Fibroblast of lung (primary cell): ENCODE measurements around the gene CD151. TPM values are rescaled to one million over a fixed set of nuclear protein-coding genes. Genes with fewer than 3 reads are reported as not detected.

Experiments used
- DNase-seq, 2 donors: peaks; one replicate each; pipeline versions ENCODE4 v3.0.0 to v3.0.0-alpha.2; 2010; ENCODE audit warnings: low read depth in 2 of 2
- H2AFZ ChIP-seq: 2 replicates; pipeline ENCODE4 v1.5.1; 2012; ENCODE audit warnings: low read length, control low read depth, inconsistent platforms
- H3K27ac ChIP-seq: 2 replicates; pipeline ENCODE4 v1.5.1; 2011; ENCODE audit warnings: low read length, control low read depth; ENCODE audit not compliant: insufficient read depth
- H3K27me3 ChIP-seq: 2 replicates; pipeline ENCODE4 v1.5.1; 2011; ENCODE audit warnings: mild to moderate bottlenecking, low read length; ENCODE audit not compliant: control insufficient read depth, insufficient read depth
- H3K36me3 ChIP-seq: 2 replicates; pipeline ENCODE4 v1.5.1; 2011; ENCODE audit warnings: low read length; ENCODE audit not compliant: control insufficient read depth, insufficient read depth
- H3K4me1 ChIP-seq: 2 replicates; pipeline ENCODE4 v1.5.1; 2011; ENCODE audit warnings: low read length; ENCODE audit not compliant: control insufficient read depth, insufficient read depth; ENCODE audit errors: extremely low read depth
- H3K4me2 ChIP-seq: 2 replicates; pipeline ENCODE4 v1.5.1; 2011; ENCODE audit warnings: low read length, control low read depth; ENCODE audit not compliant: insufficient read depth; ENCODE audit errors: extremely low read depth
- H3K4me3 ChIP-seq, 4 experiments: fragments of 200-600 bp in 1 of 4; sonication (generic) in 1 of 4; replicated peaks in 1 of 4; 2 replicates each; pipeline ENCODE4 v1.5.1; 2011 to 2016; ENCODE audit warnings: low read length in 4 of 4, low read depth in 3 of 4, mild to moderate bottlenecking in 3 of 4, control low read depth in 2 of 4, inconsistent platforms in 1 of 4, mixed read lengths in 1 of 4; ENCODE audit not compliant: insufficient read depth in 1 of 4; ENCODE audit errors: control extremely low read depth in 1 of 4
- H3K79me2 ChIP-seq: 2 replicates; pipeline ENCODE4 v1.5.1; 2012; ENCODE audit warnings: mild to moderate bottlenecking, low read length, inconsistent platforms; ENCODE audit not compliant: control insufficient read depth, insufficient read depth
- H3K9ac ChIP-seq: 2 replicates; pipeline ENCODE4 v1.5.1; 2011; ENCODE audit warnings: mild to moderate bottlenecking, low read length, control low read depth; ENCODE audit not compliant: insufficient read depth
- H3K9me3 ChIP-seq: 2 replicates; pipeline ENCODE4 v1.5.1; 2012; ENCODE audit warnings: low read depth, low read length; ENCODE audit not compliant: control insufficient read depth, insufficient read depth
- H4K20me1 ChIP-seq: 2 replicates; pipeline ENCODE4 v1.5.1; 2011; ENCODE audit warnings: low read length; ENCODE audit not compliant: control insufficient read depth, insufficient read depth; ENCODE audit errors: extremely low read depth
- EZH2 ChIP-seq: IDR thresholded peaks from 2 replicates; pipeline ENCODE4 v1.5.1; 2012; ENCODE audit warnings: low read length, control low read depth, mild to moderate bottlenecking; ENCODE audit errors: missing control alignments
- polyA plus RNA-seq, 2 donors: library from polyadenylated mRNA; depleted of rRNA in 1 of 2; stranded (reverse) in 1 of 2; unstranded in 1 of 2; fragments of >200 nt; gene quantifications; 2 replicates each; pipeline ENCODE4 v1.2.1, GENCODE V29; 2011 to 2012; ENCODE audit warnings: missing spikeins in 1 of 2
- total RNA-seq: library from RNA; depleted of rRNA; stranded (reverse); fragments of >200 nt; gene quantifications from 2 replicates; pipeline ENCODE4 v1.2.1, GENCODE V29; 2014
- TF ChIP-seq, protein P1 (sequence below), 2 donors: IDR thresholded peaks in 1 of 2; conservative IDR thresholded peaks in 1 of 2; 1 replicate in 1 of 2; 2 replicates in 1 of 2; pipeline ENCODE4 v1.5.1; 2011 to 2012; ENCODE audit warnings: low read length in 2 of 2, control low read depth in 1 of 2, inconsistent platforms in 1 of 2, low read depth in 1 of 2, mild to moderate bottlenecking in 1 of 2

The CD151 gene
- total and polyA plus RNA-seq, 2 donors (not counting 1 experiment from before 2014, with no cell fraction given) = 547 to 711 TPM

DNA sequence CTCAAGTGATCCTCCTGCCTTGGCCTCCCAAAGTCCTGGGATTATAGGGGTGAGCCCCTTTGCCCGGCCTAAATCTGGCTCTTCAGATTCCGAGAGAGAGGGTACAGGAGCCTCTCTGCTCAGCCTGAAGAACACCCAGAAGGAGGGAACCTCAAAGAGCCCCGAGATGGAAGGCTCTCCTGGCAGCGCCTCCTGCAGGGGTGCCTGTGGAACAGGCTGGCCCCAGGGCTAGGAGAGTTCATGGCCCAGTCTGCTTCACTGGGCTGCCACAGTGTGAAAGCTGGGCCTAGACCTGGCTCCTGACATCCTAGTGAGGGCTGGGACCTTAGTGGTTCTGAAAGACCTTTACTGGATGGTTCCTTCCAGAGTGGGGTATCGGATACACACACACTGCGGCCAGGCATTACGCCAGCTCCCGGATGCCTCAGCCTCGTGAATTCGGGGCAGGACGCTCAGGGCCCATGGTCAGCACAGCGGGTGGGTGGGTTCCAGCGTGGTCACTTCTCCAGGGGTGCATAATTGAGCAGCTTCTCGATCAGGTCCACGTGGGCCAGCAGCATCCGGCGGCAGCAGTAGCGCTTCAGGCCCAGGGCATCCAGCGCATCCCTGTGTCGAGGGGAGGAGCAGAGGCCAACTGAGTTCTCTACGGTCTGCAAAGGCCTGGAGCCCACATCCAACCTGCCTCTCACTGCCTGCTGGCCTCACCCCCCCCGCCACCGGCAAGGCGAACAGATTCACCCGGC is 7.3 kb downstream of the CD151 start:
- Histone ChIP-seq H3K4me1 (peaks cover 21% of the 10 kb centered on the region), H3K27ac (no peak overlapping the region), H3K36me3 (peaks cover 43% of the 10 kb centered on the region), H3K9ac (no peak overlapping the region), H3K4me2 (peak overlapping the region; percentile 99), H3K4me3 (peak overlapping the region; percentile 85 to 96 (median 91)), H3K79me2 (peaks cover 71% of the 10 kb centered on the region), H4K20me1 (peaks cover 5% of the 10 kb centered on the region), H3K27me3 (no peaks in the 10 kb centered on the region), H3K9me3 (no peaks in the 10 kb centered on the region), H2AFZ (no peak overlapping the region)
- DNase-seq = no peak
- no peak for TF ChIP-seq EZH2
- TF ChIP-seq, protein P1, sequence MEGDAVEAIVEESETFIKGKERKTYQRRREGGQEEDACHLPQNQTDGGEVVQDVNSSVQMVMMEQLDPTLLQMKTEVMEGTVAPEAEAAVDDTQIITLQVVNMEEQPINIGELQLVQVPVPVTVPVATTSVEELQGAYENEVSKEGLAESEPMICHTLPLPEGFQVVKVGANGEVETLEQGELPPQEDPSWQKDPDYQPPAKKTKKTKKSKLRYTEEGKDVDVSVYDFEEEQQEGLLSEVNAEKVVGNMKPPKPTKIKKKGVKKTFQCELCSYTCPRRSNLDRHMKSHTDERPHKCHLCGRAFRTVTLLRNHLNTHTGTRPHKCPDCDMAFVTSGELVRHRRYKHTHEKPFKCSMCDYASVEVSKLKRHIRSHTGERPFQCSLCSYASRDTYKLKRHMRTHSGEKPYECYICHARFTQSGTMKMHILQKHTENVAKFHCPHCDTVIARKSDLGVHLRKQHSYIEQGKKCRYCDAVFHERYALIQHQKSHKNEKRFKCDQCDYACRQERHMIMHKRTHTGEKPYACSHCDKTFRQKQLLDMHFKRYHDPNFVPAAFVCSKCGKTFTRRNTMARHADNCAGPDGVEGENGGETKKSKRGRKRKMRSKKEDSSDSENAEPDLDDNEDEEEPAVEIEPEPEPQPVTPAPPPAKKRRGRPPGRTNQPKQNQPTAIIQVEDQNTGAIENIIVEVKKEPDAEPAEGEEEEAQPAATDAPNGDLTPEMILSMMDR (conservative IDR thresholded peaks at IDR 0.05 in 1 of 2, IDR thresholded peaks at IDR 0.05 in 1 of 2; ENCODE audit: low read depth in 1 of 2, low read length in 2 of 2) = peak; percentile 20 to 37

GRCh38 chr11:841981-842369 is 9.2 kb downstream of the CD151 start:
- Histone ChIP-seq H2AFZ (no peak overlapping the region), H3K79me2 (peaks cover 77% of the 10 kb centered on the region), H3K9ac (peak overlapping the region; percentile 95), H3K27me3 (no peaks in the 10 kb centered on the region), H3K4me3 (peak overlapping the region; percentile 85 to 96 (median 91)), H3K4me1 (peaks cover 38% of the 10 kb centered on the region), H3K9me3 (no peaks in the 10 kb centered on the region), H3K4me2 (peak overlapping the region; percentile 25), H4K20me1 (peaks cover 5% of the 10 kb centered on the region), H3K27ac (peak overlapping the region; percentile 87), H3K36me3 (peaks cover 35% of the 10 kb centered on the region)
- DNase-seq = no peak
- TF ChIP-seq EZH2 = no peak
- TF ChIP-seq, protein P1 (conservative IDR thresholded peaks at IDR 0.05 in 1 of 2, IDR thresholded peaks at IDR 0.05 in 1 of 2; ENCODE audit: low read depth in 1 of 2, low read length in 2 of 2) = no peak

DNA sequence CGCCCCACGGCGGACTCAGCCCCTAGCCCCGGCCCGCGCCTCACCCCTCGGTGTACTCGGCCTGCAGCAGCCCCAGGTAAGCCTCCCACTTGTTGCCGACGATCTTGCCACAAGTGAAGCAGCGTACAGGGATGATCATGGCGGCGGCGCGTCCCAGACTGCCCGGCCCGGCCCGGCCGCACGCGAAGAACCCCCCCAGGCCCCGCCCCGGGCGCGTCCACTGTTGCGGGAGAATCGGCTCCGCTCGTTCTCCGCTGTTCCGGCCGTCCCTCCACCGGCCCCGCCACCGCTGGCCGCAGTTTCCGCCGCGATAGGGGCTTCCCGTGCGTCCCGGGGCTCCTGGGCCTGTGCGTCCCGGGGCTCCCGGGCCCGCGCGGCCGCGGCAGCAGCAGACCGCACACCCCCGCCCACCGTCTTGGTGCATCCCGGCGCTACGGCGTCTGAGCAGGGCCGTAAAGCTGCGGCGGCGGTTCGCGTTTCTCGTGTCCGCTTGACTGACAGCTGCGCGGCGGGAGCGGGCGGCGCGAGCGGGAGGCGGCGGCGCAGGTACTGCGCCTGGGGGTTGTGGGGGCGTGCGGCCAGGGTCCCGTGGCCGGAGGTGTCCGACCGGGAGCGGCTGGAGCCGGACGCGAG is 9.7 kb downstream of the CD151 start, which contains the start of the genes POLR2L and TSPAN4:
Gene POLR2L (minus strand): TSS at position 160 of the 633 bp plus-strand sequence. CDS start 21 bp downstream, at position 139.
Gene TSPAN4 (plus strand): TSS at position 483 of the 633 bp plus-strand sequence. CDS start 7,453 bp downstream, outside the sequence.
- peaks cover 5% of the 10 kb centered on the region for H4K20me1 ChIP-seq
- peaks cover 40% of the 10 kb centered on the region for H3K4me1 ChIP-seq
- H3K9ac ChIP-seq = peak within 1 kb of the TSS; percentile 95

More for the DNA sequence above, 9.7 kb downstream of the CD151 start, which contains the start of the genes POLR2L and TSPAN4:
- peak within 1 kb of the TSS; percentile 87 for H3K27ac ChIP-seq
- H3K27me3 ChIP-seq = no peaks in the 10 kb centered on the region
- peaks cover 76% of the 10 kb centered on the region for H3K79me2 ChIP-seq
- H3K4me3 ChIP-seq = peak within 1 kb of the TSS; percentile 85 to 96 (median 91)
- H2AFZ ChIP-seq = no peak within 1 kb of the TSS
- peak within 1 kb of the TSS; percentile 99 for H3K4me2 ChIP-seq
- H3K36me3 ChIP-seq = peaks cover 30% of the 10 kb centered on the region
- no peaks in the 10 kb centered on the region for H3K9me3 ChIP-seq
- DNase-seq = peak; percentile 86 to 88
- TF ChIP-seq, protein P1 (conservative IDR thresholded peaks at IDR 0.05 in 1 of 2, IDR thresholded peaks at IDR 0.05 in 1 of 2; ENCODE audit: low read depth in 1 of 2, low read length in 2 of 2) = no peak
- no peak for TF ChIP-seq EZH2
